DMS153 treated with DMSO at 0.1 percent for 48 hours (cell line): ENCODE data around the gene GRID2.
"Not testable (repeated sequence)": the region's sequence is repeated elsewhere in the genome, so short reads cannot be mapped to it uniquely, and the experiment has no call there.

Experiments used
- DNase-seq: peaks from one replicate; lab custom pipeline; 2025; ENCODE audit not compliant: unreplicated experiment; lab: John Stamatoyannopoulos, UW

Gene GRID2

GRCh38 chr4:93646233-93646930, 1342.6 kb downstream of the GRID2 start:
- no peak for DNase-seq

GRCh38 chr4:93648258-93648657, 1344.5 kb downstream of the GRID2 start:
- no peak for DNase-seq

DNA sequence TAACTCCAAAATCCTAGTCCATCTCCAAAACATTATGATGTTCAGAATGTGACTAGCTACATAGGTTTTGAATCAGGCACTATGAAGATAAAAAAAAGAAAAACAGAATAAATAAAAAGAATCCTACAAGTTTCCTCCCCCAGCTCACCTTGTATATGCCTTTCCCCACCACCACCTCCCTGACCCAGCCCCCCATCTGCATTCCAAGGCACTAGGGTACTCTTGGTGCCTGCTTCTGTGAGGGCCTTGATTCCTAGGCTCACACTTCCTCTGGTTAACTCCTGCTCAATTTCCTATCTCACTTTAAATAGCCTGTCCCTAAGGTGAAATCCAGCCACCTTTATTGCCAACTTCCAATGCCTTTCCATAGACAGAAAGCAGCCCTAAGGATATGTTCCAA, 1346.1 kb downstream of the GRID2 start:
- no peak for DNase-seq

DNA sequence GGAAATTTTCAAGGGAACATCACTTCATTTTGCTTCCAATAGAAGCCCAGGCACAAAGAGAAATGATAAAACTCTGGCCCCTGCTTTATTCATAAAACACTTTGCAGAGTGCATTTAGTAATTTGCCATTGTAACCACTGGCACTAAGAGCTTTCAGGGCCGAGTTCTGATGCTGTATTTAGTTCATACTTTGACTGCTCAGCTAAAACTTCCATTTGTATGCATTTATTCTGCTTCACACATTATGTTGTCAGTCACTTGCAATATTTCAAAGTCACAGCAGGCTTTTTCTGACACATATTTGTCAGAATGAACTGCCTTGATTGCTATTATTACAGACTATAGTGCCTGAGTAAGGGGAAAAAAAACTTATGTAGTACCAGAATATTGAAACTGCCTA, 1350.4 kb downstream of the GRID2 start:
- no peak for DNase-seq

- no peak for DNase-seq
Observed at GRCh38 chr4:93657527-93657926, 1353.8 kb downstream of the GRID2 start.

- DNase-seq: no peak
Observed at GRCh38 chr4:93658443-93658842, 1354.7 kb downstream of the GRID2 start.

DNA sequence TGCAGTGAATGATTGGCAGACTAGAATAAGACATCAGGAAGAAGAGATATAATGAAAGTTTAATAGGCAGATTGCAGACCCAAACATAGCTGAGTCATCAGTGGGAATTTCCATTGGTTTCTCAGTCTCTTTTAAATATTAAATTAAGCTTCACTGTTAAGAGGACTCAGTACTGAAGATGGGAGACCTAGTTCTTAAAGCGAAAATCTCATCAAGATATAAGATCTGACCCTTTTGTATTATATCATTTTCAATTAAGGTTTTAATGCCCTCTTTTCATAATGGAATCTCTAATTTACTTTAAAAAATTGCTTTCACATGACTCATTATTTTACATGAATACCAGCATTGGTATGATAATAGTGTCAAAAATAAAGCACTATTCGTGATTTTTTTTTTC, 1355.9 kb downstream of the GRID2 start:
- no peak for DNase-seq

GRCh38 chr4:93660036-93660435, 1356.3 kb downstream of the GRID2 start:
- DNase-seq: no peak

- DNase-seq: no peak
Observed at GRCh38 chr4:93670434-93670833, 1366.7 kb downstream of the GRID2 start.

DNA sequence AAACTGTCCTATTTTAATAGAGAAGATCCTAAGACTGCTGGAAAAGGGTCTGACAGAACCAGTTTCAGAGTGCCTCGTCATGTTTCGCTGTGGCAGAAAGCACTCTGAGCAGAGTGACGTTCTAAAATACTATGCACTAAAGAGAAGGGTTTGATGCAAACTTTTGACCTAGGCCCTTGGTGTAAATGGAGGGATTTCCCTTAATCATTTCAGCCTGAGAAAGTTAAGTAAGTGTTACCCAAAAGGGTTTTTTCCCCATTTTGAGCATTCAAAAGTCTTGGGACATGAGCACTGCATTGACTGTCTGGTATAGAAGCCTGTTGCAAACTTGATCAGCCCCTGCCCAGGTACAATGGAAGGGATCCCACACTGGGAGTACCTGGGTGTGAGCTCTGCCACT, 1367.3 kb downstream of the GRID2 start:
- DNase-seq: no peak

- DNase-seq: not testable (repeated sequence)
Observed at GRCh38 chr4:93676937-93677336, 1373.2 kb downstream of the GRID2 start.

GRCh38 chr4:93684571-93684970, 1380.8 kb downstream of the GRID2 start:
- DNase-seq: no peak

GRCh38 chr4:93687304-93687703, 1383.5 kb downstream of the GRID2 start:
- DNase-seq: no peak

DNA sequence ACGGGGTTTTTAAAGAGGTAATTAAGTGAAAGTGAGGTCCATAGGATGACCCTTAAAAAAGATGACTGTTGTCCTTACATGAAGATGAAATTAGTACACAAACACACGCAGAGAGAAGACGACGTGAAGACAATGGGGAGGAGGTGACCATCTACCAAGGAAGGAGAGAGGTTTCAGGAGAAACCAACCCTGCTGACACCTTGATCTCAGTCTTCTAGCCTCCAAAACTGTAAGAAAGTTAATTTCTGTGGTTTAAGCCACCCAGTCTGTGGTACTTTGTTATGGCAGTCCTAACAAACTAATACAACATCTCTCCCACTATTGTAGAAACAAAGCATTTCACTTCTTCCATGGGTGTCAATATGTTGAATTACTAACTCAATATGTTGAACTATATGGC, 1385.2 kb downstream of the GRID2 start:
- no peak for DNase-seq

GRCh38 chr4:93693141-93693540, 1389.4 kb downstream of the GRID2 start:
- no peak for DNase-seq

DNA sequence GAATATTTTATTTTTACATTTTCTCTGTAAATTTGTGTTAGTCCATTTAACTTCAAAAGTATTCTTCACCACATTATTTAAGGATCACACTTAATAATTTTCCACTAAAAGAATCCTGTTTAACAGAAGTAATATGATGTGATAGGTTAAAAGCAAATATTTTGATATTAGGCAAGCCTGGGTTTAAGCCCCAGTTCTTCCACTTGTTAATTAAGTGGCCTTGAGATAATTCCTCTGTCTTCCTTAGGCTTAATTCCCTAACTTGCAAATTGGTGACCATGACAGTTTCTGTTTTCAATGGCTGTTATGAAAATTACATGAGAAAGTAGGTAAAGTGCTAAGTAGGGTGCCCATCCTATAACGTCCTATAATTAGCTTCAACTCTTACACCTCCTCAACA, 1394.9 kb downstream of the GRID2 start:
- no peak for DNase-seq

DNA sequence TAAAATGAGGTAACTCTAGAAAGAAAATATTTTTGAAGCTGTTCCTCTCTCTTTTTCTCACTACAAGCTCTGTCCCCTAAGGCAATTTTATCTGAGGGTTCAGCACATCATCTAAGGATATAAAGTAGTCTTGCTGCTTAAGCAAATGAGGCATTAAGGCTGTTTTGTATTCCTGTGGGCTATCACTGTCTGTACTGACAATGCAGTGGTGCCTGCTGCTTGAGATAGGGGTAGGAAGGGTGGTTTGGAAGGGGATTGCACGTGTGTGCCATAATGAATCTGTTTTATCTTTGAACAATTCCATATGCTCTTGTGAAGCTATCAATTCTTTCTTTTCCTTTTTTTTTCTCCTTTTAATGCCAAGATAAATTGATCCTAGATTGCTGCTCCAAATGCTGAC, 1396.8 kb downstream of the GRID2 start:
- no peak for DNase-seq

- DNase-seq: no peak
Observed at GRCh38 chr4:93710101-93710846, 1406.5 kb downstream of the GRID2 start.

GRCh38 chr4:93710847-93711430, 1407.2 kb downstream of the GRID2 start:
- DNase-seq: no peak

GRCh38 chr4:93718233-93718632, 1414.5 kb downstream of the GRID2 start:
- DNase-seq: no peak

DNA sequence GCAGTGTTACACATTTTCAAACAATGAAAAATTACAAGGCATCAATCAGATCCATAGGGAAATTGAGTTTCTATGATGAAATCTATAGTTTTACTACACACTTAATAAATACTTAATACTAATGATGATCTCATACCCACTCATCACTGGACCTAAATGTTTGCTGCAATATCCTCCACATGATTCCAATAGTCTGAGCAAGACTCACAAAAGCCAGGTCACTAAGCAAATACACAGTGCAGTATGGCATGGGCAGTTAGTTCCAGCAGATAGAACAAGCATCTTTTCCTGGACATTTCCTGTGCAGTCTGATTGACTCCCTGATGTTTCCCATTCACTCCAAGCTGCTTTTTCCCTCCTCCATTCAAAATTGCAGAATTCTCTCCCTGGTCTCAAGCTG, 1415.8 kb downstream of the GRID2 start:
- no peak for DNase-seq

- no peak for DNase-seq
Observed at GRCh38 chr4:93722446-93722845, 1418.7 kb downstream of the GRID2 start.
